GM19025 (cell line): ENCODE results near the gene SLX4IP.

Experiments
- ATAC-seq: cut with Tn5 transposase; IDR thresholded peaks from one replicate; pipeline ENCODE4 v1.9.1; 2021; ENCODE audit warnings: mild to moderate bottlenecking, low read depth, moderate library complexity; ENCODE audit not compliant: unreplicated experiment

SLX4IP gene

GRCh38 chr20:10427060-10427692 lies 7.9 kb upstream of the SLX4IP start:
- no peak for ATAC-seq

GRCh38 chr20:10428008-10428407 lies 7.1 kb upstream of the SLX4IP start:
- ATAC-seq = no peak

DNA sequence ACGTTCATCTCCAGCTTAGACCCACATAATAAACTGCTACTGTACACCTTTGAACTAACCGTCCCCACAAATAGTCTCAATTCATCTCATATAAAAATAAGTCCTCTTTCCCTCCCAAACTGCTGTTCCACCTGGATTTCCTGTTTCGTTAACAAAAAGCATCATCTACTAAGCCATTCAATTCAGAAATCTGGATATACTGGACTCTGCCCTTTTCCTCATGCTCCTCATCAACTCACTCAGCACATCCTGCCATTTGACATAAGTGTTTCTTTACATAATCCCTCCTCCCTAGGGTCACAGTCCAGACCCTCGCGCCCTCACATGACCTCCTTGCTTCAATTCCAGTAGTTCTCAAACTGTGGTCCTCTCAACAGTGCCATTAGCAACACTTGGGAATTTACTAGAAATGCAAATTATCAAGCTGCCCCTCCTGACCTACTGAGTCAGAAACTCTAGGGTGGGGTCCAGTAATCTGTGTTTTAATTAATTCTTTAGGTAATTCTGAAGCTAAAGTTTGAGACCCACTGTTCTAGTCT lies 5.6 kb upstream of the SLX4IP start:
- no peak for ATAC-seq

DNA sequence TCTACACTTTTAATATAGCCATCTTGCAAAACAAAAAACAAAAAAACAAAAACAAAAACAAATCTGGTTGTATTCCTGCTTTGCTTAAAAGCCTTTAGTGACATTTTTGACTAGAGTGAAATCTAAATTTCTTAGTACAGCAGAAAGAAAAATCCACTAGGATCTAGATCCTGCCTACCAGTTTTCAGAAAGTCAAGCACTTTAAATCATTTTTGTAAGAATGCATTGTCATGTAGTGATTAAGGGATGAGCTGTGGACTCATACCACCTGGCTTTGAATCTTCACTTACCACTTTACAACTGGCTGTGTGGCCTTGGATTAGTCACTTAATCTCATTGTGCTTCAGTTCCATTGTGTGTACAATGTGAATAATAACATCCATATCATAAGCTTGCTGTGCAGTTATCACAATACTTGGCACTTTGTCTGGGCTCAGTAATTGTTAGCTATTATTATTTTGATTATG lies 5.1 kb upstream of the SLX4IP start:
- no peak for ATAC-seq

- no peak for ATAC-seq
These were observed 4.4 kb upstream of the SLX4IP start for GRCh38 chr20:10430704-10431103.

DNA sequence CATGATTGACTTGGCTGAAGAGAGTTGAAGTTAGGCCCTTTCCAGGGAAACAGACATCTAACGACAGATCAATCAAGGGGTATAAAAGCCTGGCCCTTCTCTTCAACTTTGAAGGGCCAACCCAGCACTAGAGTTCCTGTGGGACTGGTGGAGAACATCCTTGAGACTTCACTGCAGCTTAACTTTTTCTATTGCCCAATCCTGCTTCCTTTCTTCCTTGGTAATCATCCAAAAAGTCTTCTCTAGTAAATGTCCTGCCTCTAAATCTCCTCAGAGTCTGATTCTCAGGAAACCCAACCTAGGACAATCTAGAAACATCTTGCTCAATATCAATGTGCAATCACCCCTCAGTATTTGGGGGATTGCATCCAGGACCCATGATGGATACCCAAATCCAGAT lies 3.0 kb upstream of the SLX4IP start:
- ATAC-seq = no peak

DNA sequence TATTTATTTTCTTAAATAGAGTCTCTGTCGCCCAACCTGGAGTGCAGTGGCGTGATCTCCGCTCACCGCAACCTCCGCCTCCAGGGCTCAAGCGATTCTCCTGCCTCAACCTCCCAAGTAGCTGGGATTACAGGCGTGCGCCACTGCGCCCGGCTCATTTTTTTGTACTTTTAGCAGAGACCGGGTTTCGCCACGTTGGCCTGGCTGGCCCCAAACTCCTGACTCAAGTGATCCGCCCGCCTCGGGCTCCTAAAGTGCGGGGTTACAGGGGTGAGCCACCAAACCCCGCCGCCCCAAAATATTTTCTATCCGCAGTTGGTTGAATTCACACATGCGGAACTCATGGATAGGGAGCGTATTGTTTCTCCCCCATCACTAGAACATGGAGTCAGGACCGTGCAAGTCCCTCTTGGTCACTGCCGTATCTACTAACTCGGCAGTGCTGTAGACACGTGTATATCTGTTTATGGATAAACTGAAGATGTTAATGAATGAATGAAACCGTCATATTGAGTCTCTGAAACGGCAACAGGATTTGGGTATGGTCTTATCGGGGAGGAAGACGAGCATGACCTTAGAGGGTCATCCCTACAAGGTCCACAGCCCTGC lies 2.0 kb upstream of the SLX4IP start:
- no peak for ATAC-seq

DNA sequence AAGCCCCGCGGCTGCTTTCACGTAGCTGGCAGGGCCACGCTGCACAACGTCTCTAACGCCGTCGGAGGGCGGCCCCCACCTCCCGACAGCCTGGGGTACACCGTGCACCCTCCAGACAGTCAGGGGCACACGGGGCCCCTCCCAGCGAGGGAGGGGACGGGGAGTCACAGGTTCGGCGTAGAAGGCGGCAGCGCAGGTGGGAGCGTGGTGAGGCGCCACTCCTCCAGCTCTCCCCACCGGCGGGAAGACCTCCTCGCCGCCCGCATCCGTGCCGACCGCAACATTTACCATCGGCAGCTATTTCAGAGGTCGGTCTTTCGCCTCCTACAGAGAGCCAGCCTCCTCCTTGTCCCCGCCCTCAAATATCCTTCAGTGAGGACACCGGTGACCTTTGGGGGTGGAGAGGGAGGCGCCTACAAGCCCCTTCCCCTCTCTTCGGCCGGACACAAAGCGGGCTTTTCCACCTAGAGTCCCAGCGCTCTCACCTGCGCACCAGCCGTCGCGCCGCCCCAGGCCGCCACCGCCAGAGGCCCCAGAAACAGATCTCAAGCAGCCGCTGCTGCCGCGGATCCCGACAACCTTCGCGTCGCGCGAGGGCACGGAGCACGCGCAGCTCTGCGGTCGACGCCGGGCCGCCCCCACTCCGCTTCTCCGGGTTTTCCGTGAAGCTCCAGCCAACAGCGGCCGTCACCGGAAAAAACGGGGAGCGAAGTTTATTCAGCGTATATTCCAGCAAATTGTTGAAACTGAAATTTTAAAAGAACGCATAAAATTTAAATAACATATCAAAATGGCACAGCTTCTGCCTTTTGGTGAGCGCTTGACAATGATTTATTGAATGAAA lies 1.3 kb upstream of the SLX4IP start, which contains the start of gene MKKS:
Gene MKKS (minus strand): TSS at position 600 of the 844 bp plus-strand sequence. CDS start 20,708 bp downstream, outside the sequence.
- ATAC-seq = peak; percentile 50

- ATAC-seq = peak; percentile 35
These were observed 656 bp upstream of the SLX4IP start for GRCh38 chr20:10434467-10434831.

GRCh38 chr20:10436053-10436699 lies 1.1 kb downstream of the SLX4IP start:
- ATAC-seq = no peak

- ATAC-seq = no peak
These were observed 3.1 kb downstream of the SLX4IP start for GRCh38 chr20:10438217-10438616.

GRCh38 chr20:10443936-10444335 lies 8.8 kb downstream of the SLX4IP start:
- ATAC-seq = no peak

- no peak for ATAC-seq
These were observed 10.7 kb downstream of the SLX4IP start for GRCh38 chr20:10445758-10446157.

- peak; percentile 93 for ATAC-seq
These were observed 11.9 kb downstream of the SLX4IP start for GRCh38 chr20:10447028-10447427.

DNA sequence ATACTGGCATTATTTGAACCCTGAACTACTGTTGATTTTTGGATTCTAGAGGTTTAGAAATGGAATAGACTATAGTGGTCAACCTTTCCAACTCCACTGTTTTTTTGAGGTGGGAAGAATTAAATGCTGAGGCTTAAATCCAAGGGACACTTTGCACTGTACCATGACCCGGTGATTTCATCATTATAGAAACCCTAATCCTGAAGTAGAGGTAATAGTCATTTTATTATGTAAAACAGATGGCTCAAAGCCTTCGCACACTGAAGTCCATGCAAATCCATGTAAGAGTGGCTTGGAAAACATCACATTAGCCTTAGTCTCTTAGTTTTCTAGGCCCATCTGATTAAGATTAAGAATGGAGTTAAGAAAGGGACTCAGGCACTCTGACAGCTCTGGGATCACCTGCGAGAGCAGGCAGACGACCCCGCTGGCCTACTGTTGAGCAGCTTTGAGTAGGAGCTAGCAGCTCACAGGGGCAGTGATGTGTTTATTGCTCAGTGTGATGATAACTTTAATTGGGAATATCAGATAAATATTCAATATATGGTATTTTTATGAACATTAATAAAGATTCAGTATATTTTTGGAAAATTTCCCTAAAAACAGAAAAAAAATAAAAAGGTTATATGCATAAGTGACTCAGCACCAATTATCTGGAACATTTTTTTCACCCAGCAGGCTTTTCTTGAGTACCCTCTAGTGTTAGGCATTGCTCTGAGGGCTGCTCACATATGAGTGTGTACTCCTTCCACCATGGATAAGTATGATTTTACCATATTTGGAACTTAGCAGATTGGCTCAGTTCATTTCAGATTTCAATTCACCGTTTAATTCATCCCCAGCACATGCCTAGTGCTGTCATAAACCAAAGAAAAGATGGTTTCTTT lies 13.4 kb downstream of the SLX4IP start:
- ATAC-seq = no peak

- no peak for ATAC-seq
These were observed 14.2 kb downstream of the SLX4IP start for GRCh38 chr20:10449270-10449669.

GRCh38 chr20:10453241-10453640 lies 18.1 kb downstream of the SLX4IP start:
- peak; percentile 82 for ATAC-seq

GRCh38 chr20:10454151-10454750 lies 19.1 kb downstream of the SLX4IP start:
- ATAC-seq = no peak

DNA sequence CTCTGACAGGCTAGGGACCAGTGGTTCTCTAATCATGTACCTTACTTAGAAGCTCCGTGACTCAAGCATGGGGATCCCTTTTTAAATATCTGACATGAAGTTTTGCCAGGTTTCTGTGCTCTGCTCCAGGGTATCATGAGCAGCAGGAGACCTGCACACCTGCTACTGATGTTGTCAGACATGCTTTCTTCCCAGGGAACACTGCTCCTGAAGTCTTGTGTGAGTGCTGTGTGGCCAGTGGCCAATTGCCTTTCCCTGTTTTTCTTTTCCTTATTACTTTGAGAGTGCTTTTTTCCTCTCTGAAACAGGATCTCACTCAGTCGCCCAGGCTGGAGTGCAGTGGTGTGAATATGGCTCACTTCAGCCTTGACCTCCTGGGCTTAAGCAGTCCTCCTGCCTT lies 26.4 kb downstream of the SLX4IP start:
- ATAC-seq = no peak
